ENCODE measurements around the gene ART1.

- TF ChIP-seq CTCF (IDR thresholded peaks at IDR 0.05) = no peak
- TF ChIP-seq POLR2A (IDR thresholded peaks at IDR 0.05) = no peak
Measured at GRCh38 chr11:3684129-3684818, 39.3 kb downstream of the ART1 start.

Data from lower leg skin (tissue), 3 donors.